Measurements from ENCODE around the gene LAMA3. TPM values are rescaled to one million over a fixed set of nuclear protein-coding genes. Genes with fewer than 3 reads are reported as not detected.
A peak's percentile ranks its signal among the peaks of the same experiment; 100 is the strongest.

Gene LAMA3
- total and polyA plus RNA-seq, 2 experiments from 2014 or later: 3.9 to 4.9 TPM

DNA sequence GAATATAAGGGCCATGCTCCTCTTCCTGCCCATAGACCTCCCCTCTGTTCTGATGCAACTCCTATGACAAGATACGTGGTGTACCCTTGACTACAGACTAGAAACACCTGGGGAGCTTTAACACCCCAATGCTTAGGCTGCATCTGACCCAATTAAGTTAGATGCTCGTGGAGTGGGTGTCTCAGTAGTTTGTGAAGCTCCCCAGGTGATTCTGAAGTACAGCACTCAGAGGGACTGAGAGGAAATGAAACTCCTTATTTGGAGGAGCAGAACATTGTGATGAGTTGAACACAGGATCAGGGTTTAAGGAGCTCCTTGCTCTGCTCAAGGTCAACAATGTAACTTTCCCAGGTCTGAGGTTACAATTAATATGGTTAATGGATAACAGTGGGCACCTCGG, 245.0 kb downstream of the LAMA3 start:
- Histone ChIP-seq H3K4me1 (ENCODE audit: insufficient read depth) (no peaks in the 10 kb centered on the region), H3K9me2 (ENCODE audit: insufficient read depth) (peaks cover 10% of the 10 kb centered on the region; the same call in 1 of the 2 replicates), H4K20me1 (replicated peaks; ENCODE audit: insufficient read depth) (no peaks in the 10 kb centered on the region), H3K27ac (ENCODE audit: low read depth) (no peak overlapping the region), H3K4me3 (no peak overlapping the region), H3K36me3 (ENCODE audit: insufficient read depth) (no peaks in the 10 kb centered on the region), H2AFZ (peak overlapping the region; percentile 8; the same call in 1 of the 2 replicates), H3K27me3 (ENCODE audit: insufficient read depth) (no peaks in the 10 kb centered on the region), H3F3A (replicated peaks; ENCODE audit: low read depth) (no peaks in the 10 kb centered on the region), H3K4me2 (no peak overlapping the region), H3K79me2 (replicated peaks; ENCODE audit: insufficient read depth) (no peaks in the 10 kb centered on the region)
- Mint-ChIP-seq H3K4me1 (no peaks in the 10 kb centered on the region; the same call in 2 of the 3 replicates), H3K4me3 (no peak overlapping the region), H3K36me3 (ENCODE audit: low read depth) (no peaks in the 10 kb centered on the region), H3K27me3 (ENCODE audit: insufficient read depth, low read depth, poor library complexity) (peaks cover 2% of the 10 kb centered on the region), H3K27ac (no peak overlapping the region), H3K9me3 (no peaks in the 10 kb centered on the region)
- no peak for ATAC-seq
- no peak for TF ChIP-seq ZNF114 (CRISPR knock-in tag; IDR thresholded peaks at IDR 0.05)
- TF ChIP-seq, protein P1, sequence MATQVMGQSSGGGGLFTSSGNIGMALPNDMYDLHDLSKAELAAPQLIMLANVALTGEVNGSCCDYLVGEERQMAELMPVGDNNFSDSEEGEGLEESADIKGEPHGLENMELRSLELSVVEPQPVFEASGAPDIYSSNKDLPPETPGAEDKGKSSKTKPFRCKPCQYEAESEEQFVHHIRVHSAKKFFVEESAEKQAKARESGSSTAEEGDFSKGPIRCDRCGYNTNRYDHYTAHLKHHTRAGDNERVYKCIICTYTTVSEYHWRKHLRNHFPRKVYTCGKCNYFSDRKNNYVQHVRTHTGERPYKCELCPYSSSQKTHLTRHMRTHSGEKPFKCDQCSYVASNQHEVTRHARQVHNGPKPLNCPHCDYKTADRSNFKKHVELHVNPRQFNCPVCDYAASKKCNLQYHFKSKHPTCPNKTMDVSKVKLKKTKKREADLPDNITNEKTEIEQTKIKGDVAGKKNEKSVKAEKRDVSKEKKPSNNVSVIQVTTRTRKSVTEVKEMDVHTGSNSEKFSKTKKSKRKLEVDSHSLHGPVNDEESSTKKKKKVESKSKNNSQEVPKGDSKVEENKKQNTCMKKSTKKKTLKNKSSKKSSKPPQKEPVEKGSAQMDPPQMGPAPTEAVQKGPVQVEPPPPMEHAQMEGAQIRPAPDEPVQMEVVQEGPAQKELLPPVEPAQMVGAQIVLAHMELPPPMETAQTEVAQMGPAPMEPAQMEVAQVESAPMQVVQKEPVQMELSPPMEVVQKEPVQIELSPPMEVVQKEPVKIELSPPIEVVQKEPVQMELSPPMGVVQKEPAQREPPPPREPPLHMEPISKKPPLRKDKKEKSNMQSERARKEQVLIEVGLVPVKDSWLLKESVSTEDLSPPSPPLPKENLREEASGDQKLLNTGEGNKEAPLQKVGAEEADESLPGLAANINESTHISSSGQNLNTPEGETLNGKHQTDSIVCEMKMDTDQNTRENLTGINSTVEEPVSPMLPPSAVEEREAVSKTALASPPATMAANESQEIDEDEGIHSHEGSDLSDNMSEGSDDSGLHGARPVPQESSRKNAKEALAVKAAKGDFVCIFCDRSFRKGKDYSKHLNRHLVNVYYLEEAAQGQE (IDR thresholded peaks at IDR 0.05; ENCODE audit: unreplicated experiment): no peak
- no peak for TF ChIP-seq POLR2AphosphoS5 (IDR thresholded peaks at IDR 0.05; ENCODE audit: low read depth)
- no peak for TF ChIP-seq EZH2 (IDR thresholded peaks at IDR 0.05; ENCODE audit: low read depth, unreplicated experiment)
- TF ChIP-seq, protein P2, sequence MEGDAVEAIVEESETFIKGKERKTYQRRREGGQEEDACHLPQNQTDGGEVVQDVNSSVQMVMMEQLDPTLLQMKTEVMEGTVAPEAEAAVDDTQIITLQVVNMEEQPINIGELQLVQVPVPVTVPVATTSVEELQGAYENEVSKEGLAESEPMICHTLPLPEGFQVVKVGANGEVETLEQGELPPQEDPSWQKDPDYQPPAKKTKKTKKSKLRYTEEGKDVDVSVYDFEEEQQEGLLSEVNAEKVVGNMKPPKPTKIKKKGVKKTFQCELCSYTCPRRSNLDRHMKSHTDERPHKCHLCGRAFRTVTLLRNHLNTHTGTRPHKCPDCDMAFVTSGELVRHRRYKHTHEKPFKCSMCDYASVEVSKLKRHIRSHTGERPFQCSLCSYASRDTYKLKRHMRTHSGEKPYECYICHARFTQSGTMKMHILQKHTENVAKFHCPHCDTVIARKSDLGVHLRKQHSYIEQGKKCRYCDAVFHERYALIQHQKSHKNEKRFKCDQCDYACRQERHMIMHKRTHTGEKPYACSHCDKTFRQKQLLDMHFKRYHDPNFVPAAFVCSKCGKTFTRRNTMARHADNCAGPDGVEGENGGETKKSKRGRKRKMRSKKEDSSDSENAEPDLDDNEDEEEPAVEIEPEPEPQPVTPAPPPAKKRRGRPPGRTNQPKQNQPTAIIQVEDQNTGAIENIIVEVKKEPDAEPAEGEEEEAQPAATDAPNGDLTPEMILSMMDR (conservative IDR thresholded peaks at IDR 0.05; ENCODE audit: low read depth in 2 of 2): no peak
- TF ChIP-seq JUNB (IDR thresholded peaks at IDR 0.05; ENCODE audit: unreplicated experiment): no peak
- no peak for TF ChIP-seq EZH2phosphoT487 (IDR thresholded peaks at IDR 0.05; ENCODE audit: unreplicated experiment)
- TF ChIP-seq, protein P3, sequence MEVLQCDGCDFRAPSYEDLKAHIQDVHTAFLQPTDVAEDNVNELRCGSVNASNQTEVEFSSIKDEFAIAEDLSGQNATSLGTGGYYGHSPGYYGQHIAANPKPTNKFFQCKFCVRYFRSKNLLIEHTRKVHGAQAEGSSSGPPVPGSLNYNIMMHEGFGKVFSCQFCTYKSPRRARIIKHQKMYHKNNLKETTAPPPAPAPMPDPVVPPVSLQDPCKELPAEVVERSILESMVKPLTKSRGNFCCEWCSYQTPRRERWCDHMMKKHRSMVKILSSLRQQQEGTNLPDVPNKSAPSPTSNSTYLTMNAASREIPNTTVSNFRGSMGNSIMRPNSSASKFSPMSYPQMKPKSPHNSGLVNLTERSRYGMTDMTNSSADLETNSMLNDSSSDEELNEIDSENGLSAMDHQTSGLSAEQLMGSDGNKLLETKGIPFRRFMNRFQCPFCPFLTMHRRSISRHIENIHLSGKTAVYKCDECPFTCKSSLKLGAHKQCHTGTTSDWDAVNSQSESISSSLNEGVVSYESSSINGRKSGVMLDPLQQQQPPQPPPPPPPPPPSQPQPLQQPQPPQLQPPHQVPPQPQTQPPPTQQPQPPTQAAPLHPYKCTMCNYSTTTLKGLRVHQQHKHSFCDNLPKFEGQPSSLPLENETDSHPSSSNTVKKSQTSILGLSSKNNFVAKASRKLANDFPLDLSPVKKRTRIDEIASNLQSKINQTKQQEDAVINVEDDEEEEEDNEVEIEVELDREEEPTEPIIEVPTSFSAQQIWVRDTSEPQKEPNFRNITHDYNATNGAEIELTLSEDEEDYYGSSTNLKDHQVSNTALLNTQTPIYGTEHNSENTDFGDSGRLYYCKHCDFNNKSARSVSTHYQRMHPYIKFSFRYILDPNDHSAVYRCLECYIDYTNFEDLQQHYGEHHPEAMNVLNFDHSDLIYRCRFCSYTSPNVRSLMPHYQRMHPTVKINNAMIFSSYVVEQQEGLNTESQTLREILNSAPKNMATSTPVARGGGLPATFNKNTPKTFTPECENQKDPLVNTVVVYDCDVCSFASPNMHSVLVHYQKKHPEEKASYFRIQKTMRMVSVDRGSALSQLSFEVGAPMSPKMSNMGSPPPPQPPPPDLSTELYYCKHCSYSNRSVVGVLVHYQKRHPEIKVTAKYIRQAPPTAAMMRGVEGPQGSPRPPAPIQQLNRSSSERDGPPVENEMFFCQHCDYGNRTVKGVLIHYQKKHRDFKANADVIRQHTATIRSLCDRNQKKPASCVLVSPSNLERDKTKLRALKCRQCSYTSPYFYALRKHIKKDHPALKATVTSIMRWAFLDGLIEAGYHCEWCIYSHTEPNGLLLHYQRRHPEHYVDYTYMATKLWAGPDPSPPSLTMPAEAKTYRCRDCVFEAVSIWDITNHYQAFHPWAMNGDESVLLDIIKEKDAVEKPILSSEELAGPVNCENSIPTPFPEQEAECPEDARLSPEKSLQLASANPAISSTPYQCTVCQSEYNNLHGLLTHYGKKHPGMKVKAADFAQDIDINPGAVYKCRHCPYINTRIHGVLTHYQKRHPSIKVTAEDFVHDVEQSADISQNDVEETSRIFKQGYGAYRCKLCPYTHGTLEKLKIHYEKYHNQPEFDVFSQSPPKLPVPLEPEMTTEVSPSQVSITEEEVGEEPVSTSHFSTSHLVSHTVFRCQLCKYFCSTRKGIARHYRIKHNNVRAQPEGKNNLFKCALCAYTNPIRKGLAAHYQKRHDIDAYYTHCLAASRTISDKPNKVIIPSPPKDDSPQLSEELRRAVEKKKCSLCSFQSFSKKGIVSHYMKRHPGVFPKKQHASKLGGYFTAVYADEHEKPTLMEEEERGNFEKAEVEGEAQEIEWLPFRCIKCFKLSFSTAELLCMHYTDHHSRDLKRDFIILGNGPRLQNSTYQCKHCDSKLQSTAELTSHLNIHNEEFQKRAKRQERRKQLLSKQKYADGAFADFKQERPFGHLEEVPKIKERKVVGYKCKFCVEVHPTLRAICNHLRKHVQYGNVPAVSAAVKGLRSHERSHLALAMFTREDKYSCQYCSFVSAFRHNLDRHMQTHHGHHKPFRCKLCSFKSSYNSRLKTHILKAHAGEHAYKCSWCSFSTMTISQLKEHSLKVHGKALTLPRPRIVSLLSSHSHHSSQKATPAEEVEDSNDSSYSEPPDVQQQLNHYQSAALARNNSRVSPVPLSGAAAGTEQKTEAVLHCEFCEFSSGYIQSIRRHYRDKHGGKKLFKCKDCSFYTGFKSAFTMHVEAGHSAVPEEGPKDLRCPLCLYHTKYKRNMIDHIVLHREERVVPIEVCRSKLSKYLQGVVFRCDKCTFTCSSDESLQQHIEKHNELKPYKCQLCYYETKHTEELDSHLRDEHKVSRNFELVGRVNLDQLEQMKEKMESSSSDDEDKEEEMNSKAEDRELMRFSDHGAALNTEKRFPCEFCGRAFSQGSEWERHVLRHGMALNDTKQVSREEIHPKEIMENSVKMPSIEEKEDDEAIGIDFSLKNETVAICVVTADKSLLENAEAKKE (CRISPR knock-in tag; IDR thresholded peaks at IDR 0.05): no peak
- no peak for TF ChIP-seq CREB1 (CRISPR knock-in tag; IDR thresholded peaks at IDR 0.05; ENCODE audit: low read depth)
- TF ChIP-seq STAT1 (IDR thresholded peaks at IDR 0.05; ENCODE audit: unreplicated experiment): no peak
- no peak for TF ChIP-seq NANOG (IDR thresholded peaks at IDR 0.05; ENCODE audit: borderline replicate concordance)
- no peak for TF ChIP-seq ZNF331 (CRISPR knock-in tag; IDR thresholded peaks at IDR 0.05; ENCODE audit: low read depth)
- TF ChIP-seq, protein P4, sequence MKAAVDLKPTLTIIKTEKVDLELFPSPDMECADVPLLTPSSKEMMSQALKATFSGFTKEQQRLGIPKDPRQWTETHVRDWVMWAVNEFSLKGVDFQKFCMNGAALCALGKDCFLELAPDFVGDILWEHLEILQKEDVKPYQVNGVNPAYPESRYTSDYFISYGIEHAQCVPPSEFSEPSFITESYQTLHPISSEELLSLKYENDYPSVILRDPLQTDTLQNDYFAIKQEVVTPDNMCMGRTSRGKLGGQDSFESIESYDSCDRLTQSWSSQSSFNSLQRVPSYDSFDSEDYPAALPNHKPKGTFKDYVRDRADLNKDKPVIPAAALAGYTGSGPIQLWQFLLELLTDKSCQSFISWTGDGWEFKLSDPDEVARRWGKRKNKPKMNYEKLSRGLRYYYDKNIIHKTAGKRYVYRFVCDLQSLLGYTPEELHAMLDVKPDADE (IDR thresholded peaks at IDR 0.05): no peak
- DNase-seq (ENCODE audit: low spot score): no peak
